ENCODE results near the gene PRH2.

Gene PRH2

DNA sequence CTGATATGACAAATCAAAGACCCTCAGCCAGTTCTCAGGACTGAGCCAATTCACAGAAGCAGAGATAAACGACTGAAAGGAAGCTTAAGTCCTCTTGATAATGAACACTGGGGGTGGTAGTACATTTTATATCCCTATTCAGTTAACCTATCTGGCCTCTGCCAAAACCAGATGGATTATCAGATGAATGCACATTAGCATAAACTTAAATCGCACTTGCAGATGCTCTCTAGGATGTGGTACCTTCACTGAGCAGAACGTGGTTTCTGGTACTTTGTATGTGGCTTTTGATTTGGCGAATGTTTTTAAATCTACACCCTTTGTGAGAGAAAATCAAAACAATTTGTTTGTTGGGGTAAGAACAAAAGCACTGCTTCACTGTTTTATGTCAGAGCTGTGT lies 31.2 kb downstream of the PRH2 start:
- DNase-seq (ENCODE audit: low spot score), result no peak

DNA sequence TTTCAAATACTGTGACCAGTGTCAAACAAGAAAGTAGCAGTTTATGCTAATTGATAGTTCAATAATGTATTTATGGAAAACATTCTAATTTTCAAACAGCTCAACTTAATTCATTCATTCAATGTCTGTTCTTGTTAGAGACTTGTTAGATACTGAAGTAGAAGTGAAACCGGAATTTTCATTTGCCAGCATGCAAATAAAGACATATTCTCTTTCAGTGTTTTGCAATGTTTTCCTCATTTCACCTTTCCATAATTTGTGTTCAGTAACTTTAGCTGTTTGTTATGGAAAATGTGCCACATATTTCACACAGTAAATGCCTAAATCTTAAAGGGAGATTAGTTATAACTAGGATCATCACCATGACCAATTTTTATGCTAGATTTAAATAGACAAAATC lies 36.4 kb downstream of the PRH2 start:
- DNase-seq (ENCODE audit: low spot score), result no peak

DNA sequence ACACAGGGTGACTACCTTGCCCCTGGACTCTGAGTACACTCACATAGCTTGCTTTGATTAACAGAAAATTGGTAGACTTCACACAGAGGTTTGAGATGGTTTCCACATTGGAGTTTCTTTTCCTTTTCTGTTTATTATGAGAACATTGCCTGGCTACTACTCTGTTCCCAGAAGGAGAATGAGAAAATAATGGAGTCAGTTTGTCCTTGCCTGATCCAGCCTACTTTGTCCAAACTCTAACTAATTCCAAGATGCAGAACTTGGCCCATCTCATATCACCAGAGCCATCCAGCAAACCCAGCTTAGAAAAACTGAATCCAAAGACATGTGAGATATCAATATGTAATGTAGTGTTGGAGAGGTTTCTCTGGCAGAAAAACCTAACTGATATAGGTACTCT lies 37.3 kb downstream of the PRH2 start:
- DNase-seq (ENCODE audit: low spot score), result no peak

DNA sequence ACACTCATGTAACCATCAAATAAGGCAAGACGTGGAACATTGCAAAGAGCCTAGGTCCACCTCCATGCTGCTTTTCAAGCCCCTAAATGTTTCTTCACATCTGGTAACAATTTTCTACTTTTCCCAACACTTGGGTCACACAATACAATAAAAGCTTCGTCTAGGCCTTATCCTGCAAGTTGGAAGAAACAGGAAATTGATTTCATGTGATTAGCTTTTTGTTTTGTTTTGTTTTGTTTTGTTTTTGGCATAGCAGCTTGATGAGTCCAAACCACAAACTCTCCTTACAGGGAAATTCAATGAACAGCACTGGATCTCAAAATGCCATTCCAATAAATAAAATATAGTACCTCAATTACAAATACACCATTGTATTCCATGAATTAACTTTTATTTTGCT lies 38.4 kb downstream of the PRH2 start:
- DNase-seq (ENCODE audit: low spot score), result peak; percentile 47

DNA sequence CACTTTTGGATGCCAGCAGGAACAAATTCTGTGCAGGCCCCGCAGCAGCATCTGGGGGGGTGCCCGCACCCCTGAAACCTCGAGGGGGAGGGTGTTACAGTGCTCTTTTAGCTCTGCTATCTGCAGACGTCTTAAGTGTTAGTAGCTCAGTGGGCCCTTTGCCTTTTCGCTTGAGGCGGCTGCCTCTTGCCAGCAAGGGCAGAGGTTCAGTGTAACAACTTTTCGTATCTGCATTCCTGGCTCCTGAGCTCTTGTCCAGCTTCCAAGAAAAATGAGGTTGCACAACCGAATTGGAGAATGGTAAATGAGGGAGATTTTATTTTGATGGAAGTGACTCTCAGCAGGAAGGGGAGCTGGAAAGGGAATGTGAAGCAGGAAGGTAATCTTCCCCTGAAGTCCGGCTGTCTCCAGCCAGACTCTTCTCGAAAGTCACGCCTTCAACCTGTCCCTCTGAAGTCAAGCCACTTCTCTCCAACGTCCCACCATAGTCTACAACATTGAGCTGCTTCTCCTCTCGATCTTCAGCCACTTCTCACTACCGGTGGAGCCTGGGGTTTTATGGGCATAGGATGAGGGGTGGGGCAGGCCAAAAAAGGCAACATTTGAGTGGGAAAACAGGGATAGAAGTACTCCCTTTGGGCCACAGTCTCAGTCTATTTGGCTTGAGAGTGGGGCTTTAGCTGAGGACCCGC lies 39.9 kb downstream of the PRH2 start:
- peak; percentile 45 for DNase-seq (ENCODE audit: low spot score)

DNA sequence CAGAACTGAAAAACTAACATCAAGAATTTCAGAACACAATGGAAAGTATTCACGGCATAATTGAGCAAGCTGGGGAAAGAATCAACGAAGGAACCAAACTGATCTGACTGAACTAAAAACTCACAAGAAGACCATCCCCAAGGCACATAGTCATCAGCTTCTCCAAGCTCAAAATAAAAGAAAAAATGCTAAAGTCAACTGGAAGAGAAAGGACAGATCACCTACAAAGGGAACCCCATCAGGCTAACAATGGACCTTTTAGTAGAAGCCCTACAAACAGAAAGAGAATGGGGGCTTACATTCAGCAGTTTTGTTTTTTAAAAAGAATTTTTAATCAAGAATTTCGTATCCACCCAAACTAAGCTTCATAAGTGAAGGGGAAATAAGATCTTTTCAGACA lies 45.9 kb downstream of the PRH2 start:
- no peak for DNase-seq (ENCODE audit: low spot score)

DNA sequence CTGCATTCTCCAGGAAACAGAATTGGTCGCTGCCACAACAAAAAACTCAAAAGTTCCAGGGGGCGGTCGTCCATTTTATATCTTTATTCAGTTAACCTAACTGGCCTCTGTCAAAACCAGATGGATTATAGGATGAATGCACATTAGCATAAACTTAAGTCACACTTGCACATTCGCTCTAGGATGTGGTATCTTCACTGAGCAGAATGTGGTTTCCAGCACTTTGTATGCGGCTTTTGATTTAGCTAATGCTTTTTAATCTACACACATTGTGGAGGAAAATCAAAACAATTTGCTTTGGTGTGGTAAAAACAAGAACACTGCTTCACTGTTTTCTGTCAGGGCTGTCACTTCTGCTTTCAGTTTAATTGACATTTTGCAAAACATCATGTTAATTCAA lies 53.2 kb downstream of the PRH2 start:
- no peak for DNase-seq (ENCODE audit: low spot score)
